GM19238 (cell line): ENCODE data around the gene DYTN.
A peak's percentile ranks its signal among the peaks of the same experiment; 100 is the strongest.
"Not testable (repeated sequence)": the region's sequence is repeated elsewhere in the genome, so short reads cannot be mapped to it uniquely, and the experiment has no call there.

ENCODE experiments used
- DNase-seq: peaks from one replicate; pipeline ENCODE4 v3.0.0; 2011; ENCODE audit warnings: low spot score; ENCODE audit not compliant: insufficient read length

The DYTN gene, protein sequence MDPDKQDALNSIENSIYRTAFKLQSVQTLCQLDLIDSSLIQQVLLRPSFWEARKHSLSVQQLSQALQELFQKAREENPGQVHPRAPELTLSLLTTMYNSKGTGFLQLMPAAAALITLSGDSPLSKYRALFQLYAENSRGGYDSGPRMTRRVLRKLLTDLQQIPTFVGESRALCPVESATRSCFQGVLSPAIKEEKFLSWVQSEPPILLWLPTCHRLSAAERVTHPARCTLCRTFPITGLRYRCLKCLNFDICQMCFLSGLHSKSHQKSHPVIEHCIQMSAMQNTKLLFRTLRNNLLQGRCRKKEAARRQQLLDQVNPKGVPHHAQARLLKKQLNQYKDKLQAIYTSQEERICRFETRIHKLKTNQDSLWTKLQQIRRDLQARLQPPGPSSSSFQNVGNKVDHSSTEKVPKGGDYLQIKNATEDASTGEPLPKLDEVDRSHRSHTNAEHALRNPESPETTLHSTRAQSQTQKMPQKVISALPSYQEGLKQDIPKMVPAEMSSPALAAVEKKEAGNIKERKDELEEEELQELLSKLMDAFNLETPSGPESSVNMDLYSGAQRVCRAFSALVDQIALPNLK

DNA sequence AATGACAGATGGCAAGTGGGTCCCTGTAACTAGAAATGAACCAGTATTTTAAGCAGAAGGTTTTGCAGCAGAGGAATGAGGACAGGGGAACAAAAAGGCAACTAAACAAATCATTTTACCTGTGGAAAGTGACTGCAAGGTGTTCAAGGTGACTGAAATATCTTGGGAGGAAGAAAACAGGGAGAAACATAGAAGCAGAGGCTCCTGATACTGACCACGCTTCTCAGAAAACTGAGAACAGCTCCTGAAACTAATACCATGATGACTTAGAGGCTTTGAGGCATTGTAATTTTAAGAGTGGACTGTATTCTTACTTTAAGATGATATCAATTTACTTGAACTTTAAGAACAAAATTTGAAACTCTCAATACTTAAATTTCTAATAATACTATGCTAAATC is at the start of gene DYTN:
TSS of gene DYTN (minus strand) at position 101 of the 400 bp plus-strand sequence. CDS start 117 bp downstream, outside the sequence.
- no peak for DNase-seq

DNA sequence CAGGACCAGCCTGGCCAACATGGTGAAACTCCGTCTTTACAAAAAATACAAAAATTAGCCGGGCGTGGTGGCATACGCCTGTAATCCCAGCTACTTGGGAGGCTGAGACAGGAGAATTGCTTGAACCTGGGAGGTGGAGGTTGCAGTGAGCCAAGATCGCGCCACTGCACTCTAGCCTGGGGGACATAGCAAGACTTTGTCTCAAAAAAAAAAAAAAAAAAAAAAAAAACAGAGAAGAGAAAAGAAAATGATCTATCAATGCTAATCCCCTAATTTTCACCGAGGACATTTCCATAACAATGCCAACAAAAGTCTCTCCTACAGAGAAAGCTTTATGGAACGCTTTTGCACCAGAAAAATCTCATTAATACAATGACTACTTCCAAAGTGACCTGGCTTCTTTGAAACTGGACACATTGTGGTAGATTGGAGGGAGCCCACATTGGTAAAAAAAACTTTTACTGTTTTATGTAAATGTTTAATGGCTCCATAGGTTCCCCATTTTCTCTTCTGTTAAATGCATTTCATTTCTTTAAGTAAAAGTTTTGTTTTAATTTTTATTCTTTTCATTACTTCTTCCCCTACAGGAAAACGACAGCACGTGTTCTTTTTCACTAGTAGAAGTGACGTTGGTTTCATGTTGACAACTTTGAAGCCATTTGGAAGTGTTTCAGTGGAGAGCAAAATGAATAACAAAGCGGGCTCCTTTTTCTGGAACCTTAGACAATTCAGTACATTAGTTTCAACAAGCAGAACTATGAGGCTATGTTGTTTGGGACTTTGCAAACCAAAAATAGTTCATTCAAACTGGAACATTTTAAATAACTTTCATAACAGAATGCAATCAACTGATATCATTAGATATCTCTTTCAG is 48.1 kb upstream of the DYTN start:
- DNase-seq, result no peak

DNA sequence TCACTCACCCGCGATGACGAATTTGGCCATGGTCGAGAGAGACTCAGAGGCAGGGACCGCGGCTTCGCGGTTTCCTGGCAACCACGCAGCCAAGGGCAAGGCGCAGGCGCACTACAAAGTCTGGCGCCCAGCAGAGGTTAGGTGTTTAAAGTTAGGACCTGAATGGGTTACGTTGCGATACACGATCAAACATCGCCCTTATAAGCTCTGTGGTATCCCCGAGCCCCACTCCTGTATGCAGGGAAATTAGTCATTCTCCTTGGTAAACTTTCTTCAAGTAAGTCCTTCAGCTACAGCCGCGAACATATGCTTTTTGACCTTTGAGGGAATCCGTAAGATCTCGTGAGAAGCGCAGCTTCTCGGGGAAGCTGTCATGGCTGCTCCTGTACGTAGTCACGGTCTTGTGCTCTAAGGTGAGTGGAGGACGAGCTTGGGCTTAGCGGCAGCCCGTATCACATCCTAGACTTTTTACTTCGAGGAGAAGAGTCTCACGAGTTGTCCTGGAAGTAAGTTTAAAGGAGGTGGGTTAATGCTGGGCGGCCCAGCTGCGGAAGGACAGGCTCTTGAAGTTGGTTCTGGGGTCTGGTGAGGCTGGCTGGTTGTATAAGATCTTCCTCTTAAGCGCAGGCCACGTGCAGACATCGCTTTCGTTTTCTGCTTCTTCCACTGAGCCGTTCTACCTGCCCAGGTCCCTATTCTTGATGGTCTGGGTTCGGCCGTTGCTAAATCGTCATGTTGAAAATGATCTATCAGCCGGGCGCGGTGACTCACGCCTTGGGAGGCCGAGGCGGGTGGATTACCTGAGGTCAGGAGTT is 47.3 kb upstream of the DYTN start, which contains the start of the genes FASTKD2 and MDH1B:
TSS of gene FASTKD2 (plus strand) at position 365 of the 815 bp plus-strand sequence. CDS start 1,088 bp downstream, outside the sequence.
TSS of gene MDH1B (minus strand) at position 87 of the 815 bp plus-strand sequence. CDS start at position 30, 57 bp downstream.
- DNase-seq, result peak; percentile 66

DNA sequence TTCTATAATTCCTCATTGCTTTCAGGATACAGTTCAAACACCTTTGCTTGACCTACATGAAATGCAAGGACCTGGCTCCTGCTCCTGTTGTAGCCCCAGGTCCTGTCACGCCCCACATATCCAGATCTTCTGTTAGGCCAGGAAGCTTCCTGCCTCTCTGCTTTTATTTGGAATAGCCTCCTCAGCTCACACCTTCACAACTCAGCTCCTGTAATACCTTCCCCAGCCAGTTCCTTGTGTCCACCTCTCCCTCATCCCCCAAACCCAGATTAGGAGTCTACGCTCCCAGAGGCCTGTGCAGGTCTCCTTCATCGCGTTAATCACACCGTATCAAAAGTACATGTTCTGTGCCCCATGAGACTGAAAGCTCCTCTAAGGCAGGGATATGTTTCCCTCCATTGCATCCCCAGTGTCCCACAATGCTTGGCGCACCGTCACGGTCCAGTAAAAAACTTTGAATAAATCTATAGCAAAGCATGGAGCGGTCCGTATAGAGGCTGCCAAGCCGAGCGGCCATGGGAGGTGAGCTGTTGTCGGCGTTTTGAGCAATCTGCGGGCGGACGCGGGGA is 46.6 kb upstream of the DYTN start:
- no peak for DNase-seq

DNA sequence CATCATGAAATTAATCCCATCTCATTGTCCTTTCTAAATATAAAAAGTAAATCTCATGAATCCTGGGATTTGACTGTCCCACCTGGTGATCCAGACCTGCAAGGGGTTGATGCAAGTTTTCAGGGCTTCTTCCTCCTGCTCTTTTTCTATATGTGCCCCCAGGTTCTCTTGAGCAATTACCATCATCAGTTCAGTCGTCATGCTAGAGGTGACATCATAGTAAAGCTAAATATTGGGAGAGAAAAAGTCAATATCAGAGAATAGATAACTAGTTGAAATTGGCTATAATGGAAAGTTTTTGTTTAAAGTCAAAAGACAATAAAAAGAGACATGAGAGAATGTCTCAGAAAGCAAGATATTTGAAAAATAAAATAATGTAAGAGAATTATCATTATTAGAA is 38.6 kb upstream of the DYTN start:
- DNase-seq, result no peak

DNA sequence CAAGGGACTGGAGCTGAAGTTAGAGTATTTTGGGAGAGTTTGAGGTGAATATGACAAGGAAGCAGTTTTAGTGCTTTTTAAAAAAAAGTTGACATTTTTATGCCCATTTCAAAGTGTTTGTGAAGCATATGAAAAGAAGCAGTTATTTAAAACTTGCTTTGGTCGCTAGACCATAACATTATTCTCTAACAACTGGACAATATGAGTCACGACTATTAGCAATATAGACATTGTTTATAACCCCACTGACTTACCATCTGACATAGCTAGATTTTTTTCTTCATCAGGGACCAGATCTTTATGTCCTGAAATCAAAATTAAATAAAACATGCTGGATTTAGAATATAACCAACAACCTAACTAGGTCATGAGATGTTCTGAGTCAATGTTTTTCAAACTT is 22.6 kb upstream of the DYTN start:
- DNase-seq, result no peak

DNA sequence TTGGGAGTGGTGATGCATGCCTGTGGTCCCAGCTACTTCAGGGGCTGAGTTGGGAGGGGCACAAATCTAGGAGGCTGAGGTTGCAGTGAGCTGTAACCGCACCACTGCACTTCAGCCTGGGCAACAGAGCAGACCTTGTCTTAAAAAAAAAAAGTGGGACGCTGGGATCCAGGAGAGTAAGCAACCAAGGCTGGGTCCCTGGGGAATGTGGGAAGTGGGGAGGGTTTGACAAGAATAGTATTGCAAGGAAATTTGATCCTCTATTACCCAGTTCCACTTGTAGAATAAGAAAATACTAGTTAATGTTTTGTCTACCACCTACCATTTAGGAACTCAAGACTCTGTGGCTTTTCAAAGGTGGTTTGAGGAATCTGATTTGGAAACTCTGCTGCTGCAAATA is 21.1 kb upstream of the DYTN start:
- no peak for DNase-seq

DNA sequence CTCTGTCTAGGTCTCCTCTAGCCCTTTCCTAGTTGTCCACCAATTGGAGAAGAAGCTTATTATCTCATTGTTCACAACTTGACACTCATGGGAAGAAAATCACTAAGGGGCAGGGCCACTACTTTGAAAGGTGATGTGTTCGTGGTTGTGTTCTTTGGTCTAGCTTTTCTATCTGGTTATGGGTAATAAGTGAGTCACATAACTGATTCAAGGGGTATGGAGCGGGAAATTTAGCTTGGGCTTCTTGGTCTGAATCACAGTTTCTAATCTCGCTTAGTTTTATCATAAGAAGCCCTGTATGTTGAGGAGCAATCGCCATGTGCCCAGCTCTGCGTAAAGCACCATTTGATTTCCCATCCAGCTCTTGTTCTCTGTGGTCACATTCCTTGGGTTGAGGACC is 18.7 kb upstream of the DYTN start:
- no peak for DNase-seq

DNA sequence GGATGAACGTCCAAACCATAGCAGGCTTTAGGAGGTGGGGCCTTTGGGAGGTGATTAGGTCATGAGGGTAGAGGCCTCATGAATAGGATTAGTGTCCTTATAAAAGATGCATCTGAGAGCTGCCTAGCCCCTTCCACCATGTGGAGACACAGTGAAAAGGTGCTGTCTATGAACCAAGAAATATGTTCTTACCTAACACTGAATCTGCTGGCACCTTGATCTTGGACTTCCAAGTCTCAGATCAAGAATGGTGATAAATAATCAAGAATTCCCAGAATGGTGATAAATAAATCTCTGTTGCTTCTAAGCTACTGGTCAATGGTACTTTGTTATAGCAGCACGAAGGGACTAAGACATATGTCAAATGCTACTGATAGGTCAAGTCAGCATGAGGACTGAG is 15.1 kb upstream of the DYTN start:
- DNase-seq, result no peak

DNA sequence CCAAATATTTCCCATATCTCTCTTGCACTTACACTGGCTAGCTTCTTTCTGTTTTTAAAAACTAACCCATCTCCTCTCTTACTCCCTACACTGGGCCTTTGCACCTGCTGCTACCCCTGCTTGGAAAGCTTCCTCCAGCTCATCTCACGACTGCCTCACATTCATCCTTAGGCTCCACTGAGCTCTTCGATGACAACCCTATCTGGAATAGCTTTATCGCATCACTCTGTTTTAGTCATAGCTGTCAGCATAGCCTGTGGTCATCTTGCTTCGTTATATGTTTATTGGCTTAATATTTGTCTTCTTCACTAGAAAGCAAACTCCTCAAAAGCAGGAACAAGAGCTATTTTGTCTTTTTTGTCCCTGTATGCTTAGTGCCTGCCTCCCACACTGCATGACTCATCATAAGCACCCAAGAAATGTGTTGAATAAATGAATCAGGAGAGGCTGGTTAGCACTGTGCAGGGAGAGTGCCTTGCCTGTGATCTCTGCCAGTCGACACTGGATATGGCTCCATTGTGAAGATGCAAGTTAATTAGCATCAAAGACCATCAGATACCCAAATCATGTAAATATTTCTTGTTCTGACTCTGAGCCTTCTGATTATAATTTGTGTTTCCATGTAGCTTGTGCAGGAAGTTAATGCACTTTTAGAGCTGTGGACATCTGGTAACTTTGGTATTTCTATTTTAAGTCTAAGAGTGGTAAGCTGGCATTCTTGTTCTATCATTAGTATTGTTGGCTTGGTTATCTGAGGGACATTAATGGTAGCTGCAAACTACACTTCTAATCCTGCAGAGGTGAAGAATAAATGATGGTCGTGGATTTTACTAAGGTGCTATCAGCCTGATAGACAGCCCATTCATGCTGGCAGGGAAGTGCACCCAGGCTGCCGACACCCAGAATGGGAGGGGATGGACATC is 10.3 kb upstream of the DYTN start:
- DNase-seq, result no peak

DNA sequence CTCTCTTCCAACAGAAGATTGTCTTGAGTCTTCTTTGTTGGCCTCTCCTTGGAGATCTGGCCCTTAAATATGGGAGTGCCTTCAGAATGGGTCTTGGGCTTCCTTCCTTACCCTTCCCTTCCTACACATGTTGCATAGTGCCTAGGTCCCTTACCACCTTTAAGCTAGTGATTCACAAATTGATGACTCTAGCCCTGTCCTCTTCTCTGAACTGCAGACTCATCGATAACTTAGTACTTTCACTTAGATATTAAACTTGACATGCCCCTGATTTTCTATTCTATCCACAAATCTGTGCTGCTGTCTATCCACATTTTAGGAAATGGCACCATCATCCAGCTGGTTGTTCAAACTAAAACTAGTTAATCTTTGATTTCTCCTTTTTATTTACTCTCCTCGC is 9.1 kb upstream of the DYTN start:
- no peak for DNase-seq

DNA sequence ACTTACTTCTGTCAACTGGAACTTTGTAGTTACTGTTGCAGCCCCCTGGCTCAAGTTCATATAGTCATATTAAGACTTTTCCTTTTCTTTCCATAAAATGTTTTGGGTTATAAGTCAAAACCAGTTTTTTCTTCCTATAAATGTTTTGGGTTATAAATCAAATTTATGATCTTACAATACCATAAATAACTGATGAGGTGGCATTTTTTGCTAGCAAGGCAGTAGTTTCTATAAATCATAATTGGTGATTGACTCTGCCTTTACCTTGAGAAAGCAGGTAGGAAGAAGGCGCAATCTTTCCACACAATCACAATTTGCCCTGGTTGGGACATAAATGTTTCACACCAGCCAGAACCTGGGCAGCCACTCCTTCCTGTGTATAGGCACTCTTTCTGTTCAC is 5.1 kb upstream of the DYTN start:
- DNase-seq, result no peak

DNA sequence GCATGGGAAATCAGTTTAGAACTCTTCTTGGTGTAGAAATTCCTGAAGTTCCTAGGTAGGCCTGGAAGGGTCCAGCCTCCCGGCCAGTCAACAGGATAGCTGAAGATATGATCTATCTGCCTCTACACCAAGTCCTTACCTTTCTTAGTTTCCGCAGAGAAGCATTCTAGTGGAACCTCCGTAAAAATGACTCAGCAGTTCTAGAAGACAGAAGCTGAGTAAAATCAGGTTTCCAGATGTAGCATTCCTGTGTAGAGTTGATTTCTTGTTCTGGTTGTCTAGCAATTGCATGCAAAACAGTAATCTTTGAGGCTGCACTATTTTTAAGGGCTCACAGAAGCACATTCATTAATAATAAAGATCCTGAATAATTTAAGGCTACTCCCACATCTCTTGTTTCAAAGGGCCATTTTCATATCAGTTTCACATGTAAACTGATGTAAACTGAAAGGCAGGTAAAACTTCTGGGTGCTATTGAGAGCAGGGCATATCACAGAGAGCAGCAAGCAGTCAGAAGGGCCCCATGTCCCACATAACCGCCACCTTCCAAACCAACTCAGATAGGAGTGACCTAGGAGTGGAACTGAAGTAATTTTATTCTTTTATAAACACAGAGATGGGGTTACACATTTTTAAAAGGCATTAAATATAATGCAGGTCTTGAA is 3.2 kb upstream of the DYTN start:
- no peak for DNase-seq

DNA sequence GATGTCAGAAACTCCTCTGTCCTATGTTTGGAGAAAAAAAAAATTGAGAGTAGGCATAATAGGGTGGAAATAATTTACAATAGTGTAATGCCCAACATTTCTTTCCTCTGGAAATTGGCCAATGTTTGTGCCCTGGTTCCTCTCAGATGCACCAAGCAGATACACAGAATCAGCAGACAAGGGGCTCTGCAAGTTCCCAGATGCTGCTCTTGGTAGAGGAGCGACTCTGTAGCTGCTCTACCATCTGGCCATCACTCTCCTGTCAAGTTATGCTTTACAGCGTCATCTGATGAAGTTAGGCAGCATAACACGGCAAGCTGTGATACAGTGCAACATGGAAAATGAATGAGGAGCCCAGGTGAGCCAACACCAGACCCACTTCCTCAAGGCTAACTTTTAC is 1.6 kb downstream of the DYTN start:
- DNase-seq, result no peak

DNA sequence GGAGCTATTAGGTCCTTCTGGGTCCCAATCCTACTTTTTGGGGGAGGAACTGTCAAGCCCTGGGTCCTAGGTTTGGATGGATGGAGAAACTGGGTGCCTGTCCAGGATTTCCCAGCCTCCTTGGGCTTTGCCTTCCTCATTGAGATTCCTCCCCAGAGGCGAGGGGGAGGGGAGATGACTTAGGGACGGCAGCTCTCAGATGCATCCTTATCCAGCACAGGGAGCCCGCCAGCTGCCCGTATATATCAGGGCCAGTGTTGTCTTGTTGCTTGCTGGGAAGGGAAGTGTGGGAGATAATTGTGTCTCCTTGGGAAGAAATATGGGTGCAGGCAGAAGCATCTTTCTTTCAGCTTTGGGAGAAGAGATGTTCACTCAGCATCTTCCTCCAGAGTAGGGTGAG is 3.0 kb downstream of the DYTN start:
- DNase-seq, result not testable (repeated sequence)

DNA sequence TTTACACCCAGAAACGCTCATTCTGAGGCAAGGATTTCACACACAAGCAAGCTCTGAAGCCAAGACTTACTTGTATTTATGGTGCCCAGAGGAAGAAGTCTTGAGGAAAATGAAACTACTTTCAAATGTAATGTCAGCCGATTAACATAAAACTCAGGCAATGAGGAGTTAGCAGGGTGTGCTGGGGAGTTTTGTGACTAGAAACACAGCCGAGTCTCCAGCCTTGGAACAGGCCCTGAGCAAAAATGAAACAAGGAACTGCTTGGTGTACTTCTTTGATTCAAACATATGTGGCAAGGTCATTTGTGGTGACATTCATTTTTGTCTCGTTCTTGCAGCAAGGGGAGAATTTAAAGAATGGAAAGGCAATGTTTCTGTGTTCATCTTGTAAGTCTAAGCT is 4.5 kb downstream of the DYTN start:
- DNase-seq, result no peak

DNA sequence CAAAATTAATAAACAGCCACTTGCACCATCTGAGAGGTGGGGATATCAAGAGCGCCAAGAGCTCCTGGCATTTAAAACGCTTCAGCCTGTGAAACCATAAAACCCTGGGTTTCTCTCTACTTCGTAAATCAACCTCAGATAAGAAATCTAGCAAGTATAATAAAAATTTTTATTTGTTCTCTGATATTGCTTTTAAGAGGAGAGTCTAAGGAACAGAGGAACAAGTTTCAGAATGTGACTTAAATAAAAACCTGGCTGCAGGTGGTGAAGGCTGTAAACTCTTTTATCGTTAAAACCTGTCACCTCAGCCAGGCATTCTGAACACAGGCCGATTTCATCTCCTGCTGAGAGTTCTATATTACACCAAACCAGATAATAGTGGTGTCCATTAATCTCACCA is 9.9 kb downstream of the DYTN start:
- no peak for DNase-seq

DNA sequence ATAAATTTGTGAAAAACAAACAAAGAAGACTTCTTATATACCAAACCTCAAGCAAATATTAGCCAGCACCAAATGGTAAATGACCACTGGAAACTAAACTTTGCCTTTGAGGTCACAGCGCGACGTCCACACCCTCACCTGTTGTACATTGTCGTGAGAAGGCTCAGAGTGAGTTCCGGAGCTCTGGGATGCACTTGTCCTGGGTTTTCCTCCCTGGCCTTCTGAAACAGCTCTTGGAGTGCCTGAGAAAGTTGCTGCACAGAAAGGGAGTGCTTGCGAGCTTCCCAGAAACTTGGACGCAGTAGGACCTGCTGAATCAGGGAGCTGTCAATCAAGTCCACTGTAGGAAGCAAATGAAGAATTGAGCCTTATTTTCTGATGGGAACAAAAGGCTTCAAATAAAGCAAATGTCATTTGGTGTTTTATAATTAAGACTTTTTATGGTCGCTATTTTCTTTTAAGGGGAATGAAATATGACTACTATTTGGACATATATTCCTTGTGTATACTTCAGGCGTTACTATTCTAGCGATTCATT is 11.0 kb downstream of the DYTN start:
- DNase-seq, result no peak
